HUDEP-2 (cell line): ENCODE measurements around the gene MOB4.
A peak's percentile ranks its signal among the peaks of the same experiment; 100 is the strongest.
"Not testable (repeated sequence)": the region's sequence is repeated elsewhere in the genome, so short reads cannot be mapped to it uniquely, and the experiment has no call there.

ENCODE experiments used
- DNase-seq, 76 experiments: peaks; one replicate each; lab custom pipeline; 2025; ENCODE audit not compliant: unreplicated experiment in 76 of 76; lab: John Stamatoyannopoulos, UW

The MOB4 gene

DNA sequence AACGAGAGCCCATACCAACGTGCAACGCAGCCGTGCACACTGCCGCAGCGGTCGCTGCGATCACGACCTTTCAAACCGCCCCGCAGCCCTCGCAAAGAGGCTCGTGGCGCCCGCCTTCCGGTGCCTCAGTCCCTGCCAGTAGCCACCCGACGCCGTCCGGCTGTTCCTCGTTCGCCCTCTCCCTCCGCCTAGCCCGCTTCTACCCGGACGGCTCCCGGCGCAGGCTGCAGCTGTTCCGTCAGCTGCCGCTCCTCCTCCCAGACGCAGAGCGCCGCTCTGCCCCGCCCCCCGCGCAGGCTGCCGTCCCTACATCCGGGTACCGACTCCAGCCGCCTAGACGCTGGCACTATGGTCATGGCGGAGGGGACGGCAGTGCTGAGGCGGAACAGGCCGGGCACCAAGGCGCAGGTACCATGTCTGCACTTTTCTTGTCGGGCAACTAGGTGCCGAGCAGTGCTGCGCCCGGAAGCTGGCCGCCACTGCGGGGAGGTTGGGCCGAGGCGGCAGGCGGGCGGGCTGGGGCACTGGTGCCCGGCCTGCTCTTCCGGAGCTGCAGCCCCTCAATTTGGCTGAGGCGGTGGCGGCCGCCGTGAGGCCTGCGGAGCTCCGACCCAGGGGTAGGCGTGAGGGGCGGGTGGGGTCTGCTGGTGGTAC lies at the start of gene MOB4:
Gene MOB4 (plus strand): TSS at position 328 of the 654 bp plus-strand sequence. CDS start 21 bp downstream, at position 349.
- peak in 75 of 76 experiments; percentile 42 to 95 (median 89) for DNase-seq

DNA sequence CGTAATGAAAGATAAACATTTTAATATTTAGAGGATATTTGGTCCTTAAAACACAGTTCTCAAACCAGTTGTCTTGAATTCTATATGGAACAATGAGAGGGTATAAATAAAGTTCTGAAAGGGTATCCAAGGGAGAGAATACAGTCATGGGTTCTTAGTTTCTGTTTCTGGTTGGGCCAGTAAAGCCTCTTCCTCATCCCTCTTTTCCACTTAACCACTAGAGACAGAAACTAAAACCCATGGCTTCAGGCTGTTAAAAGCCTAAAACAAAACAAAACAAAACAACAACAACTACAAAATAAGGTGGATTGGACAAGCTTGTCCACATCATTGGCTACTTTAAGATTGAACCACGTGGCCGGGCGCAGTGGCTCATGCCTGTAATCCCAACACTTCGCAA lies 43.7 kb upstream of the MOB4 start:
- no peak for DNase-seq

DNA sequence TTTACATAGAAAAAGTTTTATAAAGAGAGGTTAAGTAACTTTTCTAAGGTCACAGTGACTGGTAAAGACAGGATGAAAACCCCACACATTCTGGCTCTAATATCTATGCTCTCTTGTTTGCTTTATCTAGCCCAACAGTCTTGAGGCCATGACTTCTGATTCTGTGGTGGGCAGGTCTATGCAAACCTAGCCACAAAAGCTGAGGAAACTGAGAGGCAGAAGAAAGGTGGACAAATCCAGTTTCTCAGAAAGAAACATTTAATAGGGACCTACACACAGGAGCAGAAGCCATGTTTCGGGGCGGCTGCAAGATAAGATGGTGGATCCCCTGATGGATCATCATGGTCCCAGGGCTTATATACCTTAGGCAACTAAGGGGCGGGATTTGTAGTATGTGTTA lies 38.1 kb upstream of the MOB4 start:
- DNase-seq: peak in 43 of 76 experiments; percentile 4 to 64 (median 31)

DNA sequence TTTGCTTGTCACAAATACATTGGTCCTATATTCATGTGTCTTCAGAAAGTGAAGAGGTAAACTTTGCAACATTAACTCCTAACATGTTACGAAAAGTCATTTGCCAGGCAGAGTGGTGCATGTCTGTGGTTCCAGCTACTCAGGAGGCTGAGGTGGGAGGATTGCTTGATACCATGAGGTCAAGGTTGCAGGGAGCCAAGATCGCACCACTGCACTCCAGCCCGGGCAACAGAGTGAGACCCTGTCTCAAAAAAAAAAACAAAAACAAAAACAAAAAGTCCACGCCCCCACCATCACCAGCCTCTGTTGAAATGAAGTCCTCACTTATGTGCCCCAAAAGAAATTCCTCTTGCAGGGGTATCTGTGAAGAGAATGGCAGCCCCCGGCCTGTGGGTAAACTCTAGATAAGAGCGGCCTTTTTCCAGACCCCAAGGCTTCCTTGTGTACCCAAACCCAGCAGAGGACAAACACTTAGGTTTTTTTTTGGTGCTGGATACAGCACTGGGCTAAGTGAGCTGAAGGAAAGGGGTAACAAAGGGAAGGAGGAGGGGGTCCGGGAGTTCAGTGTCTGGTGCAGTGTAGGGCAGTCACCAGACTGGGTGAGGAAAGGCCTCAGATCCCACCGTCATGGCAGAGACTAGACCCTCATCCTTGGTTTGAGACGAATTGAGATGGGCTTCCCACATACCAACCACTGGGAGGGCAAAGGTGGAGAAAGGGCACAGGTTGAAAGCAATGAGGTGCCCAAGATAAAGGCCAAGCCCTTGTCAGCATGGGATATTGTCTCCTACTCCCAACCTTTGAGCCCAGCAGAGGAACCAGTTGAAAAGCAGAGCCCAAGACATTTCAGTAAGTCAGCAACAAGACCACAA lies 35.5 kb upstream of the MOB4 start:
- no peak for DNase-seq

DNA sequence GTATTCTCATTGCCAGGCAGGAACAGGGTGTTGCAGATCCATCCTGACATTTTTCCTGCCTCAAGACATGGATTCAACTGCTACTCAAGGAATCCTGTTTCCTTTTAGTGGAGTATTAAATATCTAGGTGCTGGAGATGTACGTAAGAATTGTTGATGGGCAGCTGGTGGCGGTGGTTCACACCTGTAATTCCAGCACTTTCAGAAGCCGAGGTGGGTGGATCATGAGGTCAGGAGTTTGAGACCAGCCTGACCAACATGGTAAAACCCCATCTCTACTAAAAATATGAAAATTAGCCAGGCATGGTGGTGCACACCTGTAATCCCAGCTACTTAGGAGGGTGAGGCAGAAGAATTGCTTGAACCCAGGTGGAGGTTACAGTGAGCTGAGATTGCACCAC lies 31.6 kb upstream of the MOB4 start:
- not testable (repeated sequence) for DNase-seq

DNA sequence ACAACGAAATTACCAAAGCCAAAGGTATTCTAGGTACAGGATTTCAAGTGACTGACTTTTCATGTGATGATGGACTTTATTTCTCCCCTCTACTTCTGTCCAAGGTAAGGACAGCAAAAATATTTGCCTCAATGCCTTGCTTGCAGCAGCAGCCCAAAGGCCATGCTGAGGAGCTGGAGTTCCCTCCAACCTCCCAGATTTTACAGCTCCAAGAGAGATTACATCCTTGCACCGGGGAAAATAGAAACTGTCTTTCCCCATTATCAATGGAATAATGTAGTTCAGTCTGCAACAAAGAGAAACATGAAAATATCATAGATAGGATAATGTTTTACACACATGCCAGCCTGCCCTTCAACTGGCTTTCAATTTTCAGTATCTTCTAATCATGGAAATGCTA lies 29.7 kb upstream of the MOB4 start:
- DNase-seq: no peak

DNA sequence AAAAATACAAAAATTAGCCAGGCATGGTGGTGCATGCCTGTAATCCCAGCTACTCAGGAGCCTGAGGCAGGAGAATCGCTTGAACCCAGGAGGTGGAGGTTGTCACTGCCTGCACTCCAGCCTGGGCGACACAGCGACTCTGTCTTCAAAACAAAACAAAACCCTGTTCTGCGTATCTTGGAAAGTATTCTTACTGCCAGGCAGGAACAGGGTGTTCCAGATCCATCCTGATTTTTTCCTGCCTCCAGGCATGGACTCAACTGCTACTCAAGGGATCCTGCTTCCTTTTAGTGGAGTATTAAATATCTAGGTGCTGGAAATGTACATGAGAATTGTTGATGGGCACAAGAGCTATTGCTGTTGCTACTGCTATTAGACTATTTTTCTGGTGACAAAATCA lies 28.5 kb upstream of the MOB4 start:
- DNase-seq: no peak

DNA sequence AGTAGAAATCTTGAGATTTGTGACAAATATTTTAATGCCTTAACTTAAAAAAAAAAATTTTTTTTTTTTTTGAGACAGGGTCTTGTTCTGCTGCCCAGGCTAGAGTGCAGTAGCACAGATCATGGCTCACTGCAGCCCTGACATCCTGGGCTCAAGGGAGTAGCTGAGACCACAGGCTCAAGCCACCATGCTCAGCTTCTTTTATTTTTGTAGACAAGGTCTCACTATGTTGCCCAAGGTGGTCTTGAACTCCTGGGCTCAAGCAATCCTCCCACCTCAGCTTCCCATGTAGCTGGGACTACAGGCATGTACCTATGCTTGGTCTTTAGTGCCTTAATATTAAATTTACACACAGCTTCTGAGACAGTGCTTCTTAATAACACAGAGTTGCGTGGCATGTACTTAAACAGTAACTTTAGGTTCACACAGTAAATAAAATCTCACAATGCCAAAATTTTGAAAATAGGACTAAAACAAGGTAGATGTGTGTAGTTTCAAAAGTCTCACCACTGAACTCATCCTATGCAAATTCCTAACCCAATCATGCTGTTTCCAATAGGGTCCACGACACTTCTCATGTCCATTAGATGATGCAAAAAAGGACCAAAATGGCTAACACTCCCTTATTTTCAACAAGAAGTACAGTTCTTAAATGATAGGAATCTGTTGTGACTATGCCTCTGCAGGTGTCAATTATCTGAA lies 20.3 kb upstream of the MOB4 start:
- no peak for DNase-seq

DNA sequence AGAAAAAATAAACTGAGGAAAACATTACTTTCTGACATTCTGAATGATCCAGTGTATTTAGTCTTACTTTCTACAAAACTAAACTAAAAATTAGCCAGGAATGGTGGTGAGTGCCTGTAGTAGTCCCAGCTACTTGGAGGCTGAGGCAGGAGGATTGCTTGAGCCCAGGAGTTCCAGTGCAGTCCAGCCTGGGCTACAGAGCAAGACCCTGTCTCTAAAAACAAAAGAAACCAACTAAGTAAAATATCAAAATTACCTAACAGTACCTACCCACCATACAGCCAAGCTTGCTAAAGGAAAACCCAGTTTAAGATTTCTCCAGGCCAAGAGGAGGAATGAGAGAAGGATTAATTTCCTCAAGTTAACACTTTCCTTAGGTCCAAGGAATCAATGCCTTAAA lies 19.2 kb upstream of the MOB4 start:
- DNase-seq: no peak

DNA sequence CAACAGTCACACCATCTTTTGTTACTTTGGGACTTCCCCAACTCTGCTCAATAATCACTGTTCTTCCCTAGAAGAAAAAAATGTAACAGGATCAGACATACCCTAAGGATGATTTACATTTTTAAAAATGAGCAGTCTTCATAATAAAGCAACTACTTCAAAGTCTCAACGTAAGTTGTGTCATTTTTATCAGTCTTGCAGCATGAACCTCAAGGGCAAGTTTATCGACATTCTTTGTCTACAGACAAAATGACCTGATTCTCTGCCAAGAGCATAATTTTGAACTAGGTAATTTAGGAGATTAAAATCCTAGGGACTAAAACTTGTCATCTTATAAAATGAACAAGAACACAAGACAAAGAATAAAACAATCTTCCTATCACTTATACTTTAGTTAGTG lies 18.5 kb upstream of the MOB4 start:
- DNase-seq: peak in 18 of 76 experiments; percentile 10 to 61 (median 26)

DNA sequence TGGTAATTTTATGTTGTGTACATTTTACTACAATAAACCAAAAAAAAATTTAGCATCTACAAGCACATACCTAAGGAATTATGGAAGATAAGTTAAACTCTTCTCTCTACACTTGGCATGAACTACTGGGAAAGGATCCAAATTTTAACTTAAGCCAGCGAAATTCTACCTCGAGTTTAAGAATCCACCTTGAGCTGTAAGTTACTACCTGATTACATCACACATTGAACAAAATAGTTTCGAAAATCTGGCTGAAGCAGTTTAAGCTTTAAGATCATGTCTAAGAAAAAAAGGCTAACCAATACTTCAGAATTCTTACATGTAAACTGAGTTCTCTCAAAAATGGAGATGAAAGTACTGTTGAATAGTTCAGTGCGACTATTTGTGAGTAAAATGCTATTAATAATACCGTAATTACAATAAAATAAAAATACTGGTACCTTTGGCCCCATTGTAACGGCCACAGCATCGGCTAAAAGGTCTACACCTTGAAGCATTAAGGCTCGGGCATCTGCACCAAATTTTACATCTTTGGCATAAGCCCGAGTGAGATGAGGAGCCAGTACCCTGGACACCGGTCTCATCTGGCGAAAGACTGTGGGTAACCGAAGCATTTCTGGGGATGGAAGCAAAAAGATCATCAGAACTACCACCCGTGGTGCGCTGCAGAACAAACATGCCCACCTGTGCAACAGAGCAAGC lies 17.5 kb upstream of the MOB4 start:
- DNase-seq: no peak

DNA sequence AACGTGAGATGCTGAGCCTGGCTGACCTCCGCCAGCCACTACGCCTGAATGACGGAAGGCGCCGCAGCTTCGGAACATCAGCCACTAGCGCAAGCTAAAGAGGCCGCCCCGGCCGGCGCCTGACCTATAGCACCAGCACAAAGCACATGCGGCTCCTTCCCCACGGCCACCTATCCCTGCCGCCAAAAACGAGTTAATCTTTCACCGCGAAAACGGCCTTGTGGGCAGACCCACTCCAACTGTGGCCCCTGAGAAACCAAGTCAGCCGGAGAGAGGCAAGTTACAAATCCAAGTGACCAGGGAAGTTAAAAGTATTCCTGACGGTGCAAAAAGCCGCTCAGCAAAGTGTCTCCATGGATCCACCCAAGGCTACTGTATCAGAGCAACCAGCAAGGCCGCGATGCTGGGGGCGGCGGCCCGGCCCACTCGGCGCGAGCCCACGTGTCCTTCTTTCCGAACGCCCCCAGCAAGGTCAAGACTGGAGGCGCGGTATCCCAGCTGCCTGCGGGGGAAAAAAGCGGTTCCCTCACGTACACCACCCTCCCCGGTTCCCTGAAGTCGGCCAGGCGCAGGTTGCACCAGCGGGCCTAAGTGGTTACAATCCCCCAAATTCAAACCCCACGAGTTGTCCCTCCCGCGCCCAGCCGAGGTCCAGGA lies 16.8 kb upstream of the MOB4 start:
- DNase-seq: peak in 39 of 76 experiments; percentile 13 to 68 (median 31)

DNA sequence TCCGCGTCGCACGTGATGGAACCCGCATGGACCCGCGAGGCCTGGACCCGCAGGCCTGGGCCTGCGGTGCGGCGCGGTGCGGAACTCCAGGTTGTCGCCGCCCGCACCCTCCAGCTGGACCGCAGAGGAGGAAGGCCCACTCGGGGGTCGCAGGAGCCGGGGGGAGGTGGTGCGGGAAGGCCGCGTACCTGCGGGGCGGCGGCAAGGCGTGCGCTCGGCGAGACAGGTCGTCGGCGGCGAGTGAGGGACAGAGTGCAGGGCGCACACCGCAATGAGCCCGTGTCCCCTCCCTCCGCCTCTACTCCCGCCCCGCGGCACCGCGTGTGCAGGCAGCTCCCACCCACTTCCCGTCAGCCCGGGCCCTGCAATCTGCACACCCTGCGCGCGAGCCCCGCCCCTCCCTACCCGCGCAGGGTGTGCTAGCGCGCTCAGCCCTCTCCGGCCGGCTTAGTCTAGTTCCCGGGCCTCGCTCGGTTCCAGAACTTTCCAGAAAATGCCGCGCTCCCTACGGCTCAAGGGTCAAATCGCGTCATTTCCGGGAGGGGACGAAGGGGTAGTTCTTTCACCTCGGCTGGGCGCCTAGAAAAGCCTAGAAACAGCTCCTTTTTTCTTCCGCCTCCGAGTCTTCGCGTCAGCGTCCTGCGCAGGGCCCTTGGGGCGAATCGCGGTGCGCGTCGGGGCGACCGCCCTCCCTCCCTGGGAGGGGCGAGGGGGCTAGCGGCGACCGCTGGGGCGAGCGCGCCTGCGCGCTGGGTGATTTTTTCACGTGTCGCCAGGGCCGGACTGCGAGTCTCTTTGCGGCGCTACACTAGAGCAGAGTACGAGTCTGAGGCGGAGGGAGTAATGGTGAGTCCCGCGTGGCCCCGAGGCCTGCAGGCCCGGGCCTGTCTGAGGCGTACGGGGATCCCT lies 16.0 kb upstream of the MOB4 start, which contains the start of the genes HSPD1 and HSPE1:
Gene HSPD1 (minus strand): TSS at position 247 of the 909 bp plus-strand sequence. CDS start 992 bp downstream, outside the sequence.
Gene HSPE1 (plus strand): TSS at position 786 of the 909 bp plus-strand sequence. CDS start 58 bp downstream, at position 844.
- DNase-seq: peak in 75 of 76 experiments; percentile 65 to 99 (median 97)

DNA sequence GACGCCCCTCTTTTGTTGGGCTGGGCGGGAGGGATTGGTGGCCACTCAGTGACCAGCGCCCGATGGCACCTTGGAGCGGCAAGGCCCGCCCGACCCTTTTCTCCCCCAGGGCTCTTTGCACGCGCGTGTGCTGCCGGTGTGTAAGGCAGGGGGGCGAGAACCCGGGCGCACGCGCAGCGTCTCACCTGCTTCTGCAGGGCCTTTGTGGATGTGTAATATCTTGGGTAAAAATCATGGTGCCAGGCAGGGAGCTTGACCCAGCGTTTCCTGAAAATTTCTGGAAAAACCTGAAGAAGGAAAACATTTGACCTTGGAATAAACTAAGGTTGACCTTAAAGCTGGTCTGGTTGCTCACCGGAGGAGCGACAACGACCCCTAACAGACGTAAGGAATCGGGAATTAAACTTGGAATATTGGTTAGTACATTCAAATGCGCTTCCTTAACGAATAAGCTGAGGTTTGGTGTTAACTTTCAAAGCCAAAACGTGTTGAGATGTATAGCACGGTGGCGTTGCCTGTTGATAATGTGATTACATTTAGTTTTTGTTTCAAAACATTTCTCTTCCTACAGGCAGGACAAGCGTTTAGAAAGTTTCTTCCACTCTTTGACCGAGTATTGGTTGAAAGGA lies 15.2 kb upstream of the MOB4 start:
- no peak for DNase-seq

DNA sequence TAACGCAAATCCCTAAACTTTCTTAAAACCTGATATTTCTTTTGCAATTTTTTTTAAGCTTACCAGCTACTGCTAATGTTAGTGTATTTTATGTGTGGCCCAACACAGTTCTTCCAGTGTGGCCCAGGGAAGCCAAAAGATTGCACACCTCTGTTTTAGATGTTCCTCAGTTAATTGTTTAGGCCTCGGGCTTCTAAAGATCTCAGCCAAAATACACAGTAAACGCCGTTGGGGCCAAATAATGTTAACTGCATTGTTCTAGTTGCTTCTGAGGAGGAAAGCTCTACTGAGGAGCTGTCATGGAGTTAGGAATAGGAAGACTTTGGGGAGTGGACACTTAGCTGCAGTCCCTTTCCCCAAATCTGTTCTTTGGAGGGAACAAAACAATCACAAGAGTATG lies 13.7 kb upstream of the MOB4 start:
- no peak for DNase-seq

DNA sequence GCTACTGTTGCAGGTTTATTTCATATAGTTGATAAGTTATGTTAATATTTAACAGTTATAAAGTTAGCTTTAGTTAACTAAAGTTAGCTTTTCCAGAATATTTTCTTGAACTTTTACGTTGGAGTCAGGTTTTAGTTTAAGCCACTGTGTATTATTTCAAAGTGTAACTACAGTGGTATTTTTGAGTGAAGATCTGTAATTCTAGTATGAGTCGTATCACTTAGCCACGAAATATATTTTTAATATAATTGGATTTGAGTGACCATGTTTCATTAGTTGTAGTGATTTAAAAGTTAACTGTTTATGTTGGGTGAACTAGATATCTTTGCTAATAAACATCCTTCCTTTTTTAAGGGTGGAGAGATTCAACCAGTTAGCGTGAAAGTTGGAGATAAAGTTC lies 13.2 kb upstream of the MOB4 start:
- no peak for DNase-seq

DNA sequence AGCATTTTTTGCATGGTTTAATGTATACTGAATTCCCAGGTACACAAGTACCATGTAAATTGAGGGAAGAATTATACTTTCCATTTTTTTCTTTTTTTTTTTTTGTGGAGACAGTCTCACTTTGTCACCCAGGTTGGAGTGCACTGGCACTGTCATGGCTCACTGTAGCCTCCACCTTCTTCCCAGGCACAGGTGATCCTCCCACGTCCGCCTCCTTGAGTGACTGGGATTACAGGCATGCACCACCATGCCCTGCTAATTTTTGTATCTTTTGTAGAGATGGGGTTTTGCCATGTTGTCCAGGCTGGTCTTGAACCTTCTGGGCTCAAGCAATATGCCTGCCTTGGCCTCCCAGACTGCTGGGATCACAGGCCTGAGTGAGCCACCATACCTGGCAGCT lies 11.9 kb upstream of the MOB4 start:
- no peak for DNase-seq

DNA sequence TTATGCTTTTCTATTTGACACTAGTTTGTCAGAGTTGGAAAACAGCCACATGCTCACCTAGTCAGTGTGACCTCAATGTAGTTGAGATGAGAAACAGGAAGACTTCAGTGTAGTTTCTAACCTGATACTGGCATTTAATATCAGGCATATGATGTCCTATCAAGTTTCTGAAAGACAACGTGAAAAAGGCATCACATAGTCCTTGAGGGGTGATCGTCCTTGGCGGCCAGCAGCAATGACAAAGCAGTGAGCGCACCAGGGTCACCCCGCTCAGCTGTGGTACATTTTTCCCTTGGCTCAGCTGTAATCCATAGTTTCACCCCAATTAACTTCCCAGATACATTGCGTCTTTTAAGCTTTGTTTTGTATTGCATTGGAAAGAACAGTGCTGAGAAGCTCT lies 11.4 kb upstream of the MOB4 start:
- no peak for DNase-seq

DNA sequence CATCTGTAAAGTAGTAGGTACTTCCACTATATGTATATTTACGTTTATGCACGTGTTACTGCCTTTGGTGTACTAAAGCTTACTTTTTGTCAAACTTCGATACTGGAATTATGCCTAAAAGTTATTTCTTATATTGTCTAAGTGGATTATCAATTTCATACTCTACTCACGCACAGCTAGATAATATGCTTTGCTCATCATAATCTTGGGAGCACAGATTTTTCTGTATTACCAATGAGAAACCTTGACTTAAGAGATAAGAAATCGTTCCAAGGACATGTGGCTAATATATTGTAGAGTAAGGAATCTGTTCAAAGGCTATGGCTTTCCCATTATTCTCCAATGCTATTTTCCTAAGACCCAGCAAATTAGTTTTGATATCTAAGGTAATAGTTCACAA lies 9.2 kb upstream of the MOB4 start:
- no peak for DNase-seq
